ENCODE data around the gene PARD3. TPM values are rescaled to one million over a fixed set of nuclear protein-coding genes. Genes with fewer than 3 reads are reported as not detected.

PARD3 gene
- total and polyA plus RNA-seq, 3 donors from 2014 or later, result 31.8 to 59.5 (median 49.5) TPM

DNA sequence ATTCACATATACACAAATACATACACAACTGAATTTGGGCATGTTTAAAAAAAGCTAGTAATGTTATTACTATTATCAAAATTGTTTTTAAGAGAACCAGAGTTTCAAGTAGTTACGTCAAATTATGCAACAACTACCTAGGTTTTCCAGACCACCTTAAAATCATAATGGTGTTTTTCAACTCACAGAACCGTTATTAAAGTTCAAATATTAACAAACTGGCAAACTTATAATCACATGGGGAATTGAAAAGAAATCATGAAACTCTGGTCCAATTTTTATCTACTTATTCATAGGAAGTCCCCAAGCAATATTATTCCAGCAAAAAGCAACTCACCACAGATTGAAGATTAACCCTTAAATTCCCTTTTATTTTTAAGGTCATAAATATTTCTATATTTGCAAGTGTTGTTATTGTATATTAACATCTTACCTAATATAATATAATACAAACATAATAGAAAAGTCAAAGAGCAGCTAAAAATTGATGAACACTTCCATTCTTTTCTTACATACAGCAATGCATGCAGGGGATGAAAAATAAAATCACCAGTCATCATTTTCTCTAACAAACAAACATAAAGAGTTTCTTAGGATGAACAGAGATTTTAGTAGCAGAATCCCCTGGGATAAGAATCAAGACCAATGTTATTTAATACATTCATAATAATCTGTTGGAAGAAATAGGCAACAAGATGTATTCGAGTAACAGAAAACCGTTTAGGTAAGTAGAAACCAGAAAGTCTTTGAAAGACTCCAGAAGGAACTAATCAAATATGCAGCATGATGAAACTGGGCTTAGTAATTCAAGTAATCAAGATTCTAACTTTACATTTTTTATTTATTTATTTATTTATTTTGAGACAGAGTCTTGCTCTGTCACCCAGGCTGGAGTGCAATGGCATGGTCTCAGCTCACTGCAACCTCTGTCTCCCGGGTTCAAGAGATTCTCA, 391.1 kb downstream of the PARD3 start:
- H3K27me3 ChIP-seq, result no peaks in the 10 kb centered on the region
- H3K4me1 ChIP-seq, result no peaks in the 10 kb centered on the region
- TF ChIP-seq CTCF (IDR thresholded peaks at IDR 0.05) (no peak), POLR2A (IDR thresholded peaks at IDR 0.05) (no peak)
- no peak overlapping the region for H3K4me3 ChIP-seq
- intact Hi-C loops (cut with DNase I; ENCODE audit: low total_unique reads), result no loop called here
- H3K36me3 ChIP-seq (ENCODE audit: low read depth, missing control alignments), result no peaks in the 10 kb centered on the region
- no peaks in the 10 kb centered on the region for H3K9me3 ChIP-seq
- DNase-seq, result no peak
- 81 to 85% methylated on average over 5 of the region's 5 CpGs for WGBS, 2 donors
- no peak overlapping the region for H3K27ac ChIP-seq

GRCh38 chr10:34420795-34421194, 394.3 kb downstream of the PARD3 start:
- Histone ChIP-seq H3K27me3 (no peaks in the 10 kb centered on the region), H3K9me3 (no peaks in the 10 kb centered on the region), H3K27ac (no peak overlapping the region), H3K4me3 (no peak overlapping the region), H3K4me1 (no peaks in the 10 kb centered on the region), H3K36me3 (ENCODE audit: low read depth, missing control alignments) (no peaks in the 10 kb centered on the region)
- intact Hi-C loops (cut with DNase I; ENCODE audit: low total_unique reads), result no loop called here
- TF ChIP-seq POLR2A (IDR thresholded peaks at IDR 0.05) (no peak), CTCF (IDR thresholded peaks at IDR 0.05) (no peak)
- WGBS, 2 donors, result 0% methylated on average over 1 of the region's 1 CpG; no CpG with 5 or more reads in 1 of the 2 donors
- DNase-seq, result no peak

DNA sequence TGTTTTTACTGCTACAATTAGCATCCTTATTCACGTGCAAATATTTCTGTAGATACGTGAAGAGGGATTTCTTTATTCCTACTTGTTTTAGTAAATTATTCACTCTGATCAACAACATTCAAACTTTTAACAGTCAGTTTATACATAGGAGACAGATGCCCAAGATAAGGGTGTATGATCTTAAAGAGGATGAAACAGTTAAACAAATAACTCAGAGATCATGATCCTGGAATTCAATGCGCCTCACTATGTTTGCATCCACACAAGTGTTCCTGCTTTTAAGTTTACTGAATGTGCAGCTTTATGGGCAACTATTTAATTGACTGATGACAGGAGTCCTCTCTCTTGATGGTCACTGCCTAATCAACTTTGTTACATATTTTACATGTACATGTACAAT, 394.8 kb downstream of the PARD3 start:
- no peaks in the 10 kb centered on the region for H3K4me1 ChIP-seq
- intact Hi-C loops (cut with DNase I; ENCODE audit: low total_unique reads), result no loop called here
- no peaks in the 10 kb centered on the region for H3K36me3 ChIP-seq (ENCODE audit: low read depth, missing control alignments)
- no peak for DNase-seq
- 86 to 95% methylated on average over 3 of the region's 3 CpGs for WGBS, 2 donors
- H3K9me3 ChIP-seq, result no peaks in the 10 kb centered on the region
- H3K4me3 ChIP-seq, result no peak overlapping the region
- no peak overlapping the region for H3K27ac ChIP-seq
- H3K27me3 ChIP-seq, result no peaks in the 10 kb centered on the region
- TF ChIP-seq CTCF (IDR thresholded peaks at IDR 0.05), result no peak
- TF ChIP-seq POLR2A (IDR thresholded peaks at IDR 0.05), result no peak

- no peak for TF ChIP-seq CTCF (IDR thresholded peaks at IDR 0.05)
- no peak for TF ChIP-seq POLR2A (IDR thresholded peaks at IDR 0.05)
- Histone ChIP-seq H3K4me1 (no peaks in the 10 kb centered on the region), H3K4me3 (no peak overlapping the region), H3K36me3 (ENCODE audit: low read depth, missing control alignments) (no peaks in the 10 kb centered on the region), H3K27ac (no peak overlapping the region), H3K27me3 (no peaks in the 10 kb centered on the region), H3K9me3 (no peaks in the 10 kb centered on the region)
- DNase-seq, result no peak
- intact Hi-C loops (cut with DNase I; ENCODE audit: low total_unique reads), result no loop called here
- 87 to 89% methylated on average over 4 of the region's 4 CpGs for WGBS, 2 donors
Measured at GRCh38 chr10:34415039-34415438, 400.1 kb downstream of the PARD3 start.
